Stimulated activated naive CD8-positive, alpha-beta T cell treated with anti-CD3 and anti-CD28 coated beads, Interleukin-15, Interleukin-2, amounts not matched to agents 100 U/mL and 50 U/mL, for 24 hours (primary cell): ENCODE data around the gene LLCFC1.

ENCODE experiments used
- ATAC-seq: fragments of 150-1000 bp; cut with Tn5 transposase; one replicate; pipeline ENCODE4 v1.10.0; 2021
- DNase-seq: peaks from one replicate; pipeline ENCODE4 v3.0.0; 2021

LLCFC1 gene

GRCh38 chr7:142939226-142939910 is at the start of gene LLCFC1:
LLCFC1 (plus strand) TSS chr7:142939484; CDS start chr7:142939622, 138 bp downstream.
- DNase-seq (no peak), ATAC-seq (no peak)

DNA sequence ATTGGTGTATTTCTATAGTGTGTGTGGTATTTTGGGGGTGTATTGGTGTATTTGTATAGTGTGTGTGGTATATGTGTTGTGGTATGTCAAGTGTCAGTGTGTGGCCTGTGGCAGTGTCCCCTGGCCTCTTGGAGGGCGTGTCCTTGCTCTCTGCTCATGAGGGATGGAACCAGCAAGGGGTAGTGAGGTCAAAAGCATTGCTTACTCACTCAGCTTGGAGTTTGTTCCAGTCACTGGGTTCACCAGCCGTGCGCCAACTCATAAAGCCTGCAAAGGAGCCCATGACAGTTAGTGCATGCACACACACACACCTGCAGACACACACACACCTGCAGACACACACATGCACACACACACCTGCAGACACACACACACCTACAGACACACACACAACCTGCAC is 49.5 kb upstream of the LLCFC1 start:
- ATAC-seq (no peak), DNase-seq (no peak)

DNA sequence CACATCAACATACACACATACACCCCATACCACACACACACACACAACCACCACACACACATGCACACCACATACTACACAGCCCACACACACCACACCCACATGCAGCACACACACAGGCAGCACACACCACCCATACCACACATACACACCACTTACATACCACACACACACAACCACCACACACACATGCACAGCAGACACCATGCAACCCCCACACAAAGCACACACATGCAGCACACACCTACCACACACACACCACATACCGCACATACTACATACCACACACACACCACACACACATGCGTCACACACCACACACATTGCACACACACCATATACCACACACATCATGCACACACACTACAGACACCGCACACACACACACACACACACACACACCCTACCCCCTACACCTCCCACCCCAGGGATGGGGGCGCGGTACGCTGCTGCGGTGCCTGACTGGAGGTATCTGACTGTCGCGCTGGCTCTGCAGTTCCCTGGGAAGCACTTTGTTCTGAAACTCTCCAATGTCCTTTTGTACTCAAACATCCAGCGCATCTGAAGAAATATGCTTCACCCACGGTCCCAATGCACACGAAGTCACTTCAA is 48.3 kb upstream of the LLCFC1 start:
- DNase-seq (no peak), ATAC-seq (no peak)

- DNase-seq, result no peak
- ATAC-seq, result no peak
Observed at GRCh38 chr7:142891490-142892082, 47.7 kb upstream of the LLCFC1 start.

- DNase-seq (no peak), ATAC-seq (no peak)
Observed at GRCh38 chr7:142892951-142893350, 46.3 kb upstream of the LLCFC1 start.

GRCh38 chr7:142894112-142894984 is 44.9 kb upstream of the LLCFC1 start:
- DNase-seq, result no peak
- ATAC-seq, result no peak

DNA sequence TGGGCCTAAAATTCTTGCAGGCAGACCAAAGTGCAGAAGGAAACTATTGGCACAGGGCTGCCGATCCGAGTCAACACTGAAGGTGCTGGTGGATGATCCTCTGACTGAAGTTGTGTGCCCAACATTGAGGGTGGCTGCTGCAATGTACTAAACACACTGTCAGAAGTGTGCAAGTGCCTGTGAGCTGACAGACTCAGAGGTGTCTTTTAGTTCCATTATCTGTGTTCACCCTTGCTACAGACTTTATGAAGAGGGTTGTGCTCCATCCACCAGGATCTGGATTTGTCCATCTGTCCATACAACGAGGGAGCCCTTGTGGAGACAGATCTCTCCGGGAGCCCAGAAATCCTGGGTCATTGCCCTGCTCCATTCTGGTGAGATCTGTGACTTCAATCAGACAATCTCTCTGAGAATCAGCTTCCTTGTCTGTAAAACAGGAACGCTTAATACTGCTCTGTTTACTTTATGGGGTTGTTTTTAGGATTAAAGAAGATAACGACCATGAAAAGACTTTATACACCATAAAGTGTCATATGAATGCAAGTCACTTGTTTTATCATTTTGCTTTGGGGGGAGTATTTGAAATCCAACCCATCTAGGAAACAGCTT is 44.2 kb upstream of the LLCFC1 start:
- ATAC-seq, result no peak
- no peak for DNase-seq

GRCh38 chr7:142896151-142896550 is 43.1 kb upstream of the LLCFC1 start:
- no peak for ATAC-seq
- no peak for DNase-seq

DNA sequence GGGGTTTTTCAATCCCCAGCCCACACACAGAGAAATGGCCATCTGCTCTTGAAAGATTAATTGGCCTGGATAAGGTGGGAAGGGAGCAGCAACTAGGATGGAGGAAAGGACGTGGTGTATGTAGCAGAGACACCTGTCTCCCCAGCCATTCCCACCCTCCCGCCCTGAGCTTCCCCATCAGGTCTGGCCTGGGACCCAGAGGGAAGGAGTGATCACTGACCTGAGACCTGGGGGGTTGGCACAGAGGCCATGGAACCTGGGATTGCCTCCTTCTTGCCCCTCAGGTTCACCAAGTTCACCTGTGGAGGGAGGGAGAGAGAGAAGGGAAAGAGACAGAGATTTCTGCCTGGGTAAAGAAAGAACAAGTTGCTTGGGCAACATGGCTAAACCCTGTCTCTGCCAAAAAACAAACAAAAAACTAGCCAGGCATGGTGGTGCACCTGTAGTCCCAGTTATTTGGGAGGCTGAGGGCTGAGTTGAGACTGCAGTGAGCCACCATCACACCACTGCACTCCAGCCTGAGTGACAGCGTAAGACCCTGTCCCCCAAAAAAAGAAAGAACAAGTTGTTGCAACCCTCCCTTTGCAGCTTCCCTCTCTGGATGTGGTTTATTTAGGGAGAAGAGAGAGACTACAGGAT is 42.4 kb upstream of the LLCFC1 start:
- no peak for DNase-seq
- ATAC-seq, result no peak

GRCh38 chr7:142897691-142898090 is 41.6 kb upstream of the LLCFC1 start:
- no peak for DNase-seq
- no peak for ATAC-seq

GRCh38 chr7:142898377-142899170 is 40.7 kb upstream of the LLCFC1 start:
- no peak for ATAC-seq
- DNase-seq, result no peak

- DNase-seq (no peak), ATAC-seq (no peak)
Observed at GRCh38 chr7:142899661-142900060, 39.6 kb upstream of the LLCFC1 start.

GRCh38 chr7:142901426-142902259 is 37.6 kb upstream of the LLCFC1 start:
- no peak for ATAC-seq
- no peak for DNase-seq

- DNase-seq (no peak), ATAC-seq (no peak)
Observed at GRCh38 chr7:142904128-142904527, 35.2 kb upstream of the LLCFC1 start.

GRCh38 chr7:142905759-142906158 is 33.5 kb upstream of the LLCFC1 start:
- no peak for DNase-seq
- no peak for ATAC-seq

GRCh38 chr7:142906643-142907042 is 32.6 kb upstream of the LLCFC1 start:
- ATAC-seq, result no peak

DNA sequence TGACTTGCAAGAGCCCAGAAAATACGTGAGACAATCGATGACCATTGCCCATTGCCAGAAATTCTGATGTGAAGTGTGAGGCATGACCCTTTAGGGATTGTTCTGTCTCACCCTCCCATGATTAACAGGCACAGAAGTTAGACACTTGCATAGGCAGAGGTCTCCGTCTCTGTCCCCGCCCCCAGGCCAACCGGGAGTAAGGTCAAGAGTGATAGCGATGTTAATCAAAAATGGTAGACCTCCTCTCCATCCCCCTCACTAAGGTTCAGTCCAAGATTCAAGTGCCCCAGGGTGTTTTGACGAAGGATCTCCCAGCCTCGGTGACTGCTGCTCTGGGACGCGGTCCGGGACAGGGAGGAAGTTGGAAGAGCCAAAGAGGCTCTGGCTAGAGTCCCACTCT is 31.0 kb upstream of the LLCFC1 start:
- DNase-seq (no peak), ATAC-seq (no peak)

More at GRCh38 chr7:142906643-142907042, 32.6 kb upstream of the LLCFC1 start:
- DNase-seq, result no peak

- ATAC-seq, result peak; percentile 49
- no peak for DNase-seq
Observed at GRCh38 chr7:142908921-142909890, 30.1 kb upstream of the LLCFC1 start.

- DNase-seq, result no peak
- ATAC-seq, result no peak
Observed at GRCh38 chr7:142910031-142910433, 29.3 kb upstream of the LLCFC1 start.
